Left renal pelvis (tissue), 4 donors: ENCODE results near the gene DDRGK1. TPM values are rescaled to one million over a fixed set of nuclear protein-coding genes. Genes with fewer than 3 reads are reported as not detected.
A peak's percentile ranks its signal among the peaks of the same experiment; 100 is the strongest.
"Not testable (repeated sequence)": the region's sequence is repeated elsewhere in the genome, so short reads cannot be mapped to it uniquely, and the experiment has no call there.

Experiments
- DNase-seq, 4 donors: peaks; one replicate each; pipeline ENCODE4 v3.0.0-alpha.2; 2013; ENCODE audit warnings: low read depth in 4 of 4, low spot score in 3 of 4
- polyA plus RNA-seq, 4 donors: library from polyadenylated mRNA; unstranded; fragments of 120-200 nt; gene quantifications; one replicate each; pipeline ENCODE4 v1.2.1, GENCODE V29; 2013; ENCODE audit not compliant: insufficient read length in 4 of 4

DDRGK1 gene
- polyA plus RNA-seq, 4 donors: 34.3 to 59.7 (median 48.1) TPM

- no peak for DNase-seq
Measured at GRCh38 chr20:3167738-3168078, 36.8 kb downstream of the DDRGK1 start.

- no peak for DNase-seq
Measured at GRCh38 chr20:3166913-3167342, 37.6 kb downstream of the DDRGK1 start.

- no peak for DNase-seq
Measured at GRCh38 chr20:3166338-3166912, 38.1 kb downstream of the DDRGK1 start.

- DNase-seq: peak in 1 of 4 donors; percentile 22
Measured at GRCh38 chr20:3165473-3166337, 38.8 kb downstream of the DDRGK1 start.

GRCh38 chr20:3164763-3165410, 39.6 kb downstream of the DDRGK1 start:
- no peak for DNase-seq

- DNase-seq: no peak
Measured at GRCh38 chr20:3164043-3164762, 40.3 kb downstream of the DDRGK1 start.

- DNase-seq: no peak
Measured at GRCh38 chr20:3163099-3164042, 41.1 kb downstream of the DDRGK1 start.

GRCh38 chr20:3162080-3162611, 42.3 kb downstream of the DDRGK1 start:
- DNase-seq: peak in 2 of 4 donors; percentile 39 to 45

- DNase-seq: no peak
Measured at GRCh38 chr20:3161316-3162079, 43.0 kb downstream of the DDRGK1 start.

- no peak for DNase-seq
Measured at GRCh38 chr20:3160418-3160817, 44.1 kb downstream of the DDRGK1 start.

GRCh38 chr20:3158968-3159431, 45.5 kb downstream of the DDRGK1 start:
- no peak for DNase-seq

- DNase-seq: no peak
Measured at GRCh38 chr20:3157817-3158216, 46.7 kb downstream of the DDRGK1 start.

GRCh38 chr20:3156811-3157619, 47.5 kb downstream of the DDRGK1 start:
- DNase-seq: no peak

- DNase-seq: not testable (repeated sequence)
Measured at GRCh38 chr20:3152057-3152644, 52.3 kb downstream of the DDRGK1 start.

GRCh38 chr20:3150908-3151307, 53.6 kb downstream of the DDRGK1 start:
- no peak for DNase-seq

- no peak for DNase-seq
Measured at GRCh38 chr20:3146732-3147341, 57.6 kb downstream of the DDRGK1 start.

- DNase-seq: no peak
Measured at GRCh38 chr20:3141757-3142156, 62.7 kb downstream of the DDRGK1 start.
